Measurements from ENCODE around the gene CEP44. TPM values are rescaled to one million over a fixed set of nuclear protein-coding genes. Genes with fewer than 3 reads are reported as not detected.

CEP44 gene
- total and polyA plus RNA-seq, 2 donors, result 13.9 to 17.1 TPM

- DNase-seq (ENCODE audit: low read depth in 6 of 9, low spot score in 9 of 9), result no peak
- peaks cover 3 to 34% of the 10 kb centered on the region in 2 donors for H3K36me3 ChIP-seq (ENCODE audit: control insufficient read depth in 2 of 2, insufficient read depth in 2 of 2, low read length in 1 of 2)
- 87% methylated on average over 4 of the region's 4 CpGs for WGBS
- H3K27me3 ChIP-seq (ENCODE audit: control insufficient read depth in 2 of 2, insufficient read depth in 1 of 2, low read length in 1 of 2), result no peaks in the 10 kb centered on the region
- no peaks in the 10 kb centered on the region for H3K4me1 ChIP-seq (ENCODE audit: control insufficient read depth in 2 of 2, insufficient read depth in 2 of 2, low read length in 2 of 2)
- H3K27ac ChIP-seq (ENCODE audit: low read depth in 1 of 2, low read length in 1 of 2), result no peak overlapping the region
- no peaks in the 10 kb centered on the region for H3K9me3 ChIP-seq (ENCODE audit: control insufficient read depth in 2 of 2, insufficient read depth in 1 of 2, low read length in 1 of 2)
- H3K4me3 ChIP-seq (ENCODE audit: low read length in 2 of 2), result no peak overlapping the region
Measured at GRCh38 chr4:174307694-174308093, 24.0 kb downstream of the CEP44 start.

- H3K9me3 ChIP-seq (ENCODE audit: control insufficient read depth in 2 of 2, insufficient read depth in 1 of 2, low read length in 1 of 2), result no peaks in the 10 kb centered on the region
- H3K27me3 ChIP-seq (ENCODE audit: control insufficient read depth in 2 of 2, insufficient read depth in 1 of 2, low read length in 1 of 2), result no peaks in the 10 kb centered on the region
- no peak overlapping the region for H3K27ac ChIP-seq (ENCODE audit: low read depth in 1 of 2, low read length in 1 of 2)
- H3K4me3 ChIP-seq (ENCODE audit: low read length in 2 of 2), result no peak overlapping the region
- peaks cover 0 to 28% of the 10 kb centered on the region in 2 donors for H3K36me3 ChIP-seq (ENCODE audit: control insufficient read depth in 2 of 2, insufficient read depth in 2 of 2, low read length in 1 of 2)
- H3K4me1 ChIP-seq (ENCODE audit: control insufficient read depth in 2 of 2, insufficient read depth in 2 of 2, low read length in 2 of 2), result no peaks in the 10 kb centered on the region
- WGBS, result 94% methylated on average over 3 of the region's 3 CpGs
- DNase-seq (ENCODE audit: low read depth in 6 of 9, low spot score in 9 of 9), result no peak
Measured at GRCh38 chr4:174312993-174313392, 29.3 kb downstream of the CEP44 start.

GRCh38 chr4:174314274-174314673 lies 30.6 kb downstream of the CEP44 start:
- no peak for DNase-seq (ENCODE audit: low read depth in 6 of 9, low spot score in 9 of 9)
- no peak overlapping the region for H3K4me3 ChIP-seq (ENCODE audit: low read length in 2 of 2)
- H3K27ac ChIP-seq (ENCODE audit: low read depth in 1 of 2, low read length in 1 of 2), result no peak overlapping the region
- H3K27me3 ChIP-seq (ENCODE audit: control insufficient read depth in 2 of 2, insufficient read depth in 1 of 2, low read length in 1 of 2), result no peaks in the 10 kb centered on the region
- no peaks in the 10 kb centered on the region for H3K9me3 ChIP-seq (ENCODE audit: control insufficient read depth in 2 of 2, insufficient read depth in 1 of 2, low read length in 1 of 2)
- WGBS, result 97% methylated on average over 3 of the region's 3 CpGs
- no peaks in the 10 kb centered on the region for H3K4me1 ChIP-seq (ENCODE audit: control insufficient read depth in 2 of 2, insufficient read depth in 2 of 2, low read length in 2 of 2)
- peaks cover 3 to 23% of the 10 kb centered on the region in 2 donors for H3K36me3 ChIP-seq (ENCODE audit: control insufficient read depth in 2 of 2, insufficient read depth in 2 of 2, low read length in 1 of 2)

- Histone ChIP-seq H3K36me3 (ENCODE audit: control insufficient read depth in 2 of 2, insufficient read depth in 2 of 2, low read length in 1 of 2) (peaks cover 3 to 19% of the 10 kb centered on the region in 2 donors), H3K4me1 (ENCODE audit: control insufficient read depth in 2 of 2, insufficient read depth in 2 of 2, low read length in 2 of 2) (no peaks in the 10 kb centered on the region), H3K27ac (ENCODE audit: low read depth in 1 of 2, low read length in 1 of 2) (no peak overlapping the region), H3K27me3 (ENCODE audit: control insufficient read depth in 2 of 2, insufficient read depth in 1 of 2, low read length in 1 of 2) (no peaks in the 10 kb centered on the region), H3K9me3 (ENCODE audit: control insufficient read depth in 2 of 2, insufficient read depth in 1 of 2, low read length in 1 of 2) (no peaks in the 10 kb centered on the region), H3K4me3 (ENCODE audit: low read length in 2 of 2) (no peak overlapping the region)
- DNase-seq (ENCODE audit: low read depth in 6 of 9, low spot score in 9 of 9), result no peak
- WGBS, result 96% methylated on average over 3 of the region's 3 CpGs
Measured at GRCh38 chr4:174314770-174315169, 31.1 kb downstream of the CEP44 start.

GRCh38 chr4:174316546-174316945 lies 32.8 kb downstream of the CEP44 start:
- no peaks in the 10 kb centered on the region for H3K9me3 ChIP-seq (ENCODE audit: control insufficient read depth in 2 of 2, insufficient read depth in 1 of 2, low read length in 1 of 2)
- no peak overlapping the region for H3K4me3 ChIP-seq (ENCODE audit: low read length in 2 of 2)
- WGBS, result 96% methylated on average over 1 of the region's 1 CpG
- H3K27ac ChIP-seq (ENCODE audit: low read depth in 1 of 2, low read length in 1 of 2), result no peak overlapping the region
- H3K36me3 ChIP-seq (ENCODE audit: control insufficient read depth in 2 of 2, insufficient read depth in 2 of 2, low read length in 1 of 2), result peaks cover 3 to 19% of the 10 kb centered on the region in 2 donors
- H3K27me3 ChIP-seq (ENCODE audit: control insufficient read depth in 2 of 2, insufficient read depth in 1 of 2, low read length in 1 of 2), result no peaks in the 10 kb centered on the region
- no peak for DNase-seq (ENCODE audit: low read depth in 6 of 9, low spot score in 9 of 9)
- H3K4me1 ChIP-seq (ENCODE audit: control insufficient read depth in 2 of 2, insufficient read depth in 2 of 2, low read length in 2 of 2), result no peaks in the 10 kb centered on the region

- H3K36me3 ChIP-seq (ENCODE audit: control insufficient read depth in 2 of 2, insufficient read depth in 2 of 2, low read length in 1 of 2), result peaks cover 3 to 15% of the 10 kb centered on the region in 2 donors
- DNase-seq (ENCODE audit: low read depth in 6 of 9, low spot score in 9 of 9), result no peak
Measured at GRCh38 chr4:174316954-174317353, 33.2 kb downstream of the CEP44 start.

GRCh38 chr4:174317531-174317930 lies 33.8 kb downstream of the CEP44 start:
- Histone ChIP-seq H3K4me3 (ENCODE audit: low read length in 2 of 2) (no peak overlapping the region), H3K36me3 (ENCODE audit: control insufficient read depth in 2 of 2, insufficient read depth in 2 of 2, low read length in 1 of 2) (peaks cover 3 to 11% of the 10 kb centered on the region in 2 donors), H3K9me3 (ENCODE audit: control insufficient read depth in 2 of 2, insufficient read depth in 1 of 2, low read length in 1 of 2) (no peaks in the 10 kb centered on the region), H3K27ac (ENCODE audit: low read depth in 1 of 2, low read length in 1 of 2) (no peak overlapping the region), H3K4me1 (ENCODE audit: control insufficient read depth in 2 of 2, insufficient read depth in 2 of 2, low read length in 2 of 2) (no peaks in the 10 kb centered on the region), H3K27me3 (ENCODE audit: control insufficient read depth in 2 of 2, insufficient read depth in 1 of 2, low read length in 1 of 2) (no peaks in the 10 kb centered on the region)
- DNase-seq (ENCODE audit: low read depth in 6 of 9, low spot score in 9 of 9), result no peak

More at GRCh38 chr4:174316954-174317353, 33.2 kb downstream of the CEP44 start:
- Histone ChIP-seq H3K4me3 (ENCODE audit: low read length in 2 of 2) (no peak overlapping the region), H3K4me1 (ENCODE audit: control insufficient read depth in 2 of 2, insufficient read depth in 2 of 2, low read length in 2 of 2) (no peaks in the 10 kb centered on the region), H3K27me3 (ENCODE audit: control insufficient read depth in 2 of 2, insufficient read depth in 1 of 2, low read length in 1 of 2) (no peaks in the 10 kb centered on the region), H3K27ac (ENCODE audit: low read depth in 1 of 2, low read length in 1 of 2) (no peak overlapping the region), H3K9me3 (ENCODE audit: control insufficient read depth in 2 of 2, insufficient read depth in 1 of 2, low read length in 1 of 2) (no peaks in the 10 kb centered on the region)
- 73% methylated on average over 2 of the region's 2 CpGs for WGBS

- Histone ChIP-seq H3K27me3 (ENCODE audit: control insufficient read depth in 2 of 2, insufficient read depth in 1 of 2, low read length in 1 of 2) (no peaks in the 10 kb centered on the region), H3K4me3 (ENCODE audit: low read length in 2 of 2) (no peak overlapping the region), H3K9me3 (ENCODE audit: control insufficient read depth in 2 of 2, insufficient read depth in 1 of 2, low read length in 1 of 2) (no peaks in the 10 kb centered on the region), H3K36me3 (ENCODE audit: control insufficient read depth in 2 of 2, insufficient read depth in 2 of 2, low read length in 1 of 2) (peaks cover 3 to 8% of the 10 kb centered on the region in 2 donors), H3K4me1 (ENCODE audit: control insufficient read depth in 2 of 2, insufficient read depth in 2 of 2, low read length in 2 of 2) (no peaks in the 10 kb centered on the region), H3K27ac (ENCODE audit: low read depth in 1 of 2, low read length in 1 of 2) (no peak overlapping the region)
- DNase-seq (ENCODE audit: low read depth in 6 of 9, low spot score in 9 of 9), result peak in 7 of 9 donors; percentile 12 to 51 (median 19)
- WGBS, result 95% methylated on average over 8 of the region's 8 CpGs
Measured at GRCh38 chr4:174318829-174319764, 35.4 kb downstream of the CEP44 start.

GRCh38 chr4:174320494-174321199 lies 36.9 kb downstream of the CEP44 start:
- no peak for DNase-seq (ENCODE audit: low read depth in 6 of 9, low spot score in 9 of 9)
- WGBS, result 95% methylated on average over 5 of the region's 5 CpGs
- Histone ChIP-seq H3K27me3 (ENCODE audit: control insufficient read depth in 2 of 2, insufficient read depth in 1 of 2, low read length in 1 of 2) (no peaks in the 10 kb centered on the region), H3K9me3 (ENCODE audit: control insufficient read depth in 2 of 2, insufficient read depth in 1 of 2, low read length in 1 of 2) (no peaks in the 10 kb centered on the region), H3K4me3 (ENCODE audit: low read length in 2 of 2) (no peak overlapping the region), H3K36me3 (ENCODE audit: control insufficient read depth in 2 of 2, insufficient read depth in 2 of 2, low read length in 1 of 2) (peaks cover 3 to 8% of the 10 kb centered on the region in 2 donors), H3K27ac (ENCODE audit: low read depth in 1 of 2, low read length in 1 of 2) (no peak overlapping the region), H3K4me1 (ENCODE audit: control insufficient read depth in 2 of 2, insufficient read depth in 2 of 2, low read length in 2 of 2) (no peaks in the 10 kb centered on the region)
